Mucosa of stomach (tissue), 1 donor: Measurements from ENCODE around the gene SYNJ2.

Source experiments
- H3K27me3 ChIP-seq: one replicate; pipeline ENCODE4 v1.7.0; 2013; ENCODE audit warnings: mild to moderate bottlenecking, low read length; ENCODE audit not compliant: control insufficient read depth, insufficient read depth
- H3K36me3 ChIP-seq: one replicate; pipeline ENCODE4 v1.7.0; 2013; ENCODE audit warnings: low read length; ENCODE audit not compliant: control insufficient read depth, insufficient read depth
- H3K4me1 ChIP-seq: one replicate; pipeline ENCODE4 v1.7.0; 2013; ENCODE audit warnings: mild to moderate bottlenecking, low read length; ENCODE audit not compliant: control insufficient read depth, insufficient read depth
- H3K4me3 ChIP-seq: one replicate; pipeline ENCODE4 v1.7.0; 2013; ENCODE audit warnings: low read length
- H3K9ac ChIP-seq: one replicate; pipeline ENCODE4 v1.7.0; 2013; ENCODE audit warnings: mild to moderate bottlenecking, low read length, moderate library complexity
- H3K9me3 ChIP-seq: one replicate; pipeline ENCODE4 v1.7.0; 2013; ENCODE audit warnings: mild to moderate bottlenecking, low read length, moderate library complexity; ENCODE audit not compliant: control insufficient read depth
- donor health status: Pancreatic carcinoma.

Gene SYNJ2

DNA sequence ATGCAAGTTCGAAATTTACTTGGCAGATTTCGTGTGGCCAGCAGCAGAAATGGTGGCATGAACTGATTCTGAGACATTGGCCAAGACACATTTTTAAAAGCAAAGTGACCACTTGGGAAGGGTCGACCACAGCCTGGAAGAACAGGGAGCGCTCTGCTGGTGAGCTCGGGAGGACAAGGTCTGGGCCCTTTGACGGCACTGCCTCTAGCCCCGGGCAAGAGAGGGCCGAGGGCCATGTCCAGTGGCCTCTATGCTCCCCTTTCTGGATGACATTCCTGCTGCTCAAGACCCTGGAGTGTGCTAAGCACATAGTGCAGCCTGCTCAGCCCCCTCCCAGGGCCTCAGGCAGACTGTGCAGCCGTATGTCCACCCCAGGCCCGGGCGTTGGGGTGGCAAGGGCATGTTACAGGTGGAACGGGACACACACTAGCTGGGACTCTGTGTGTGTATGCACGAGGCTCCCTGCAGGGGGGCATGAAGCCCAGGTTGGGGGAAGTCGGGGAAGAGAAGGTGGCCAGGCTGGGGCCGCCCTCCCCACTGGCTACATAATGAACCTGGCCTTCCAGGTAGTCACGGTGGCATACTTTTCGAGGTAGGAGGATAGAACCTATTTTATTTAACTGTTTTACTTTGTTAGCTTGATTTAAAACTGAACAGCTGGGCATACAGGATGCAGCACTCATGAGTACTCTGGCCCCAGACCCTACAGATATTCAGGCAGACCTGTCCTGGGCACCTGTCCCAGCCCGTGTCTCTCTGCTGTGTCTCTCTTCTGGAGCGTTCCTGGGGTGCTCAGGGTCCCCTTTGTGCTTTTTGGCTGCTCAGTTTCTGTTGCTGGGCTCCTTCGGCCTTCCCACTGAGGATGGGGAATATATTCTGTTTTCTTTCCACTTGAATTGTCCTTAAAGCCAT, 6.4 kb downstream of the SYNJ2 start:
- H3K9ac ChIP-seq = no peak overlapping the region
- no peaks in the 10 kb centered on the region for H3K36me3 ChIP-seq
- peaks cover 35% of the 10 kb centered on the region for H3K4me1 ChIP-seq
- H3K9me3 ChIP-seq = no peaks in the 10 kb centered on the region
- no peak overlapping the region for H3K4me3 ChIP-seq
- no peaks in the 10 kb centered on the region for H3K27me3 ChIP-seq

DNA sequence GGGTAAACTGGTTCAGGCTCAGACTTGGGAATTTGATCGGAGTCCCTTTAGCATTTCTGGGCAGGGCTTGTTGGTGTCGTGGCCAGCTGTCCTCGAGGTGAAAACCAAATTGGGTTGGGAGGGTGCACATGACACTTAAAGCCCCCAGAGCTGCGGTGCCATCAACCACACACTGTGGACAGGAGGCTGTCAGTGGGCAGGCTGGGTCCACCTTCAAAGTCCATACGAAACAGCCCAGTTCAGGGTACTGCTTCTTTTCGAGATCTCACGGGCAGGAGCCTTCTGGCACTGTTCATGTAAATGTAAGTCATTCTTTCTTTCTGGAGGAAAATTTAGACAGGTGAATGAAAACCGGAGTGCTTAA, 7.0 kb downstream of the SYNJ2 start:
- Histone ChIP-seq H3K4me3 (no peak overlapping the region), H3K9me3 (no peaks in the 10 kb centered on the region), H3K36me3 (no peaks in the 10 kb centered on the region), H3K4me1 (peaks cover 32% of the 10 kb centered on the region), H3K9ac (no peak overlapping the region), H3K27me3 (no peaks in the 10 kb centered on the region)

DNA sequence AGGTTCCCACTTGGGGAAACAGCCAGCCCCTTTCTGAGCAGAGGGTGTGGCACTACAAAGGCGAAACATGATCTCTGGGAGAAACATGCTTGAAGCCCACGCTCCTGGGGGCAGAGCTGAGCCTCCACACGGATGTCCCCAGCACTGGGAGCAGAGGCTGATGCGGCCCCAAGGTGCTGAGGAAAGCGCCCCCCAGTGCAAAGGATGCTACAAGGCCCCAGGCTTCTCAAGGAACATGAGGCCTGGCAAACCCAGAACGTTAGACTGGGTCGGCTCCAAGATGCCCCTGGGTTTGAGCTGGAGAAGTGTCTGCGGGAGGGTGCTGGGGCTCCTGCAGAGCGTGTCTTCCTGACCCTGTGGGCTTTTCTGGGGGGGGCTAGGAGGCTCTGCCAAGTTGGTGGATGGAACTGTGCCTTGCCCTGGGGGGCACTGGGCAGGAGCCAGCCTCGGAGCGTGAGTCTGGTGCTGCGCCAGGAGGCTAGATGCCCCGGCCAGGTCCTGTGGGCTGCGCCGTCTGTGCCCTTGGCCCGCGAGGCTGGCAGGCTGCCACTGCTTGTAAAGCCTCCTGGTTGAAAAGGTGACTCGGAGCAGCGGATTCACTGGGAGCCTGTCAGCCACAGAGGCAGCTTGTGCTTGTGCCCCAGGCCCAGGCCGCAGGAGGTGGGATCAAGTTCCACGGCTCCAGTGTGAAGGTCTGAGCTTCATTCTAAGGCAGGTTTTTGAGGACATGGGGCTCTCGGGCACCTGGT, 8.1 kb downstream of the SYNJ2 start:
- no peaks in the 10 kb centered on the region for H3K9me3 ChIP-seq
- H3K4me3 ChIP-seq = no peak overlapping the region
- no peaks in the 10 kb centered on the region for H3K27me3 ChIP-seq
- H3K4me1 ChIP-seq = peaks cover 39% of the 10 kb centered on the region
- no peaks in the 10 kb centered on the region for H3K36me3 ChIP-seq
- H3K9ac ChIP-seq = peak overlapping the region; percentile 2

DNA sequence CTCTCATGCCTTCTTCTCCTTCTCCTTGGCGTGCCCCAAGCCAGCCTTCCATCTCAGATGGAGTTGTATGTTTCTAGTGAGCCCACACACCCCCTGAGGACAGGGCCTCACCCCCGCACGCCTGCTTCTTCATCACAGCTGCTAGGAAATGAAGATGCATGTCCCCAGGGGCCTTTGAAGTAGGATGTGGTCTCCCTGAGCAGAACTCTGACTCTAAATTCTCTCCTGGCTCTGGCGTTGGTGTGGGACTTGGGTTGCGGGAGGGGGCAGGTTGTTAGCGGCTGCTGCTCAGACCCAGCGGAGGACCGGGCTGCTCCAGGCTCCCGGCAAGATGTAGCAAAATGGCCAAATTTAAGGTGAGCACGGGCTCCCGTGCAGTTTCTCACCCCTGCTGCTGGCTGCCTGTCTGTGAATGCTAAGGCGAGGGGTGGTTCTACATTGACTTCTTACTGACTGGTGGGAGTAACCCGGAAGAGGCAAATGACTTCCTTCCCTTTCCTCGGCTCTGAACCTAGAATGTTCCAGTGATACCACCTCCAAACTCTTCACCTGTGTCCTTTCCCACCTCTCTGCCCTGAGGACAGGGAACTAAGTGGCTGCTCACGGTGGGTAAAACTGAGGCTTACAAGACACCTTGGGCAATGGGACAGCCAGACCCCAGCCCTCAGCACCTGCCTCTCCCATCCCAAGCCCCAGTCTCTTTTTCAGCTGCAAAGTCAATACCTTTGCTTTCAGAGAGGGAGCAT, 8.8 kb downstream of the SYNJ2 start:
- Histone ChIP-seq H3K27me3 (no peaks in the 10 kb centered on the region), H3K4me3 (no peak overlapping the region), H3K9ac (no peak overlapping the region), H3K9me3 (no peaks in the 10 kb centered on the region), H3K4me1 (peaks cover 31% of the 10 kb centered on the region), H3K36me3 (no peaks in the 10 kb centered on the region)

DNA sequence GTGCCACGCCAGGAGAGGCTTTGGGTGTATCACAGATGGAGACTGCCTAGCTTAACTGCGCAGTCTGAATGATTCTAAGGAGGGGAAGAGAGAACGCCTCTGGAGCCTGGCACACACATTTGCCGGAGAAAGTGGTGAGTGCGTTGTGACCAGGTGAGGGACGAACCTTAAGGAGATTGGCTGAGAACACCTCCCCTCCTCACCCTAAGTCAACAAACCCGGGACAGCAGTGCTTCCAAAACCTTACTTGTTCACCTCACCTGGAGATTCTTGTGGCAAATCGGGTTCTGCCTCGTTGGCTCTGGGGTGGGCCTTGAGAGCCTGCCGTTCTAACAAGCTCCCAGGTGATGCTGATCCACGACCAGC, 9.4 kb downstream of the SYNJ2 start:
- H3K9ac ChIP-seq = no peak overlapping the region
- H3K36me3 ChIP-seq = no peaks in the 10 kb centered on the region

DNA sequence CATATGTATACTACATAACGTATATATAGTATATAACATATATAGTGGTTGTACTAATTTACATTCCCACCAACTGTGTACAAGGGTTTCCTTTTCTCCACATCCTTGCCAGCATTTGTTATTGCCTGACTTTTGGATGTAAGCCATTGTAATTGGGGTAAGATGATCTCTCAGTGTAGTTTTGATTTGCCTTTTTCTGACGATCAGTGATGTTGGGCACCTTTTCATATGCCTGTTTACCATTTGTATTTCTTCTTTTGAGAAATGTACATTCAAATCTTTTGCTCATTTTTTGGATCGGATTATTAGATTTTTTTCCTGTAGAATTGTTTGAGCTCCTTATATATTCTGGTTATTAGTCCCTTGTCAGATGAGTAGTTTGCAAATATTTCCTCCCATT, 11.4 kb downstream of the SYNJ2 start:
- H3K4me3 ChIP-seq = no peak overlapping the region
- H3K36me3 ChIP-seq = no peaks in the 10 kb centered on the region
- peaks cover 21% of the 10 kb centered on the region for H3K4me1 ChIP-seq
- H3K9me3 ChIP-seq = no peaks in the 10 kb centered on the region
- H3K27me3 ChIP-seq = no peaks in the 10 kb centered on the region
- no peak overlapping the region for H3K9ac ChIP-seq

More for the DNA sequence above, 9.4 kb downstream of the SYNJ2 start:
- Histone ChIP-seq H3K9me3 (no peaks in the 10 kb centered on the region), H3K27me3 (no peaks in the 10 kb centered on the region), H3K4me3 (no peak overlapping the region), H3K4me1 (peaks cover 26% of the 10 kb centered on the region)

DNA sequence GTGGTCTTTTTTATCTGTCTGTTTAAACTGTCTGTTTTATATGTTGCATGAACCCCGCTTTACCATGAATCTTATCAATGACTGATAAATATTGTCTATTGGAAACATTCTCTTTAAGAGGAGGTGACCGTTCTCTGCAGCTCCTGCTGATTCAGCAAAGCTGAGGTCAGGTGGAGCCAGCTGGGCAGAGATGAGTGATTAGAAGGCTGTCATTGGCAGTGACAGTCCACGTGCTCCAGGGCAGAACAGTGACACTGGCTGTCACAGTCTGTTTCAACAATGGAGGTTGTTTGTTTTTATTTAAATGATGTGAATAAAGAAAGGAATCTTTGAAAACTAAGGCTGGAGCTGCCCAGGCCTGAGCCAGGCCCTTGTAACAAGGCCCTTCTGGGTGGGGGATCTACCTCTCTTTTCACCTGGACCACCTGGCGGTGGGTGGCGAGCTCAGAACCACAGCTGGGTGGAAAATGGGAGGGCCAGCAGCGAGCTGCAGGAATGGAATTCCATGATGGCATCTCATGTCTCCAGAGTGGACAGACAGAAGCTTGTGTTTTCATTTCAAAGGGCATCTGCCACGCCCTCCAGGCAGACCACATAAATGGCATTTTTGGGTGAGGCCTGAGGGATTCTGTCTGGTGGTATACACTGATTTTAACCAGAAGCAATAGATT, 12.6 kb downstream of the SYNJ2 start:
- no peaks in the 10 kb centered on the region for H3K27me3 ChIP-seq
- H3K4me1 ChIP-seq = peaks cover 18% of the 10 kb centered on the region
- H3K9ac ChIP-seq = no peak overlapping the region
- no peaks in the 10 kb centered on the region for H3K36me3 ChIP-seq
- no peak overlapping the region for H3K4me3 ChIP-seq
- H3K9me3 ChIP-seq = no peaks in the 10 kb centered on the region

DNA sequence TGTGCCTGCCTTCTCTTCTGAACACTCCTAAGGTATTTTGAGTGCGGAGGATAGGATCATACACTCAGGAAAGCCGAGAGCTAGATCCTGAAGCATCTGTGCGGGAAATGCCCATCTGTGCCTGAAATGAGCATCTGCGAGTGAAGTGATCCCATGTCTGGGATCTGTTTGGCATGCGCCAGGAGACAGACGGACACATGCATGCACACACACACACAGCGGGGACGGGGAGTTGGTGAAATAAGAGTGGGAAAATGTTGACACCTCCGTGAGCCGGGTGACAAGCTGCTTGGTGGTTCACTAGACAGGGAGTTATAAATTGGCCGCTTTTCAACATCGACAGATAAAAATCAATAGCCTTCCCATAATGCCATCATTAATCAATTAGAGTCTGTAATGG, 13.8 kb downstream of the SYNJ2 start:
- no peaks in the 10 kb centered on the region for H3K36me3 ChIP-seq
- no peak overlapping the region for H3K9ac ChIP-seq
- no peak overlapping the region for H3K4me3 ChIP-seq
- H3K4me1 ChIP-seq = peaks cover 10% of the 10 kb centered on the region
- H3K9me3 ChIP-seq = no peaks in the 10 kb centered on the region
- no peaks in the 10 kb centered on the region for H3K27me3 ChIP-seq

DNA sequence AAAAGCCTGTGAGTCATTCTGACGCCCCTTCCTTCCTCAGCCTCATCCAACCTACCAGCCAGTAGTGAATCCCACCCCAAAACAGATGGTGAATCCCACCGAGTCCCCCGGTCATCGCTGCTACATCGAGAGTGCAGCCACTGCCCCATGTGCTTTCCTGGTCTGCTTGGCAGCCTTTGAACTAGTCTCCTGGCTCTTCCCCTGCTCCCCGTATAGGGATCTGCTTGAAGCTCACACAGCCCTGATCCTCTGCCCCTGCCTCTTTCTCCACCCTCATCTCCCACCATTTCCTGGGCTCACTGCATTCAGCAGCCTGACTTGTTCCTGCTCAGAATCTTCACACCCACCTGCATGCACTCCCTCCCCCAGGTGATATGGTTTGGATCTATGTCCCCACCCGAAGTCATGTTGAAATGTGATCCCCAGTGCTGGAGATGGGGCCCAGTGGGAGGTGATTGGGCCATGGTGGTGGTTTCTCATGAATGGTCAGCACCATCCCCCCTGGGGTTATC, 14.6 kb downstream of the SYNJ2 start:
- peaks cover 10% of the 10 kb centered on the region for H3K4me1 ChIP-seq

DNA sequence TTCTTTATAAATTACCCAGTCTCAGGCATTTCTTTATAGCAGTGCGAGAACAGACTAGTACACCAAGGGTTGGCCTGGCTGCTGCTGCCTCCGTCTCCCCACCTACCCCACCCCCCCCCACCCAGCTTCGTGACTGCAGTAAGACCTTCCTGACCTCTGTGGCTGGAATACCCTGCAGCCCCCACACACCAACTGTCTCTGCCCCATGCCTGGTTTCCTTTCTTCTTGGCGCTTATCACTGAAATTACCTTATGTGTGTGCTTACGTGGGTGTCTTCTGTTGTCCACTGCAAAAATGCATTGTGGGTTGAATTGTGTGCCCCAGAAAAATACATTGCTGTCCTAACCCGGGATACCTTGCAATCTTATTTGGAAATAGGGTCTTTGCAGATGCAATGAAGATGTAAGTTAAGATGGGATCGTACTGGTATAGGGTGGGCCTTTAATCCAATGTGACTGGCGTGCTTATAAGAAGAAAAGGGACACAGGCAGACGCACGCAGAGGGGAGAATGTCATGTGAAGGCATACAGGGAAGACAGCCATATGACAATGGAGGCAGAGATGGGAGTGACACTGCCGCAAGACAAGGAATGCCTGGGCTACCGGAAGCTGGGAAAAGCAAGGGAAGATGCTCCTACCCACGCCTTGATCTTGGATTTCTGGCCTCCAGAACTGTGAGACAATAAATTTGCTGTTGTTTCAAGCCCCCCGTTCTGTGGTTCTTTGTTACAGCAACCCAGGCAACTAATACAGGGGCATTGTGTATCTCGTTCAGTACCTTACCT, 15.4 kb downstream of the SYNJ2 start:
- H3K4me1 ChIP-seq = peaks cover 16% of the 10 kb centered on the region
- H3K4me3 ChIP-seq = no peak overlapping the region
- no peaks in the 10 kb centered on the region for H3K36me3 ChIP-seq
- H3K9ac ChIP-seq = no peak overlapping the region
- H3K27me3 ChIP-seq = no peaks in the 10 kb centered on the region
- no peaks in the 10 kb centered on the region for H3K9me3 ChIP-seq

More for the DNA sequence above, 14.6 kb downstream of the SYNJ2 start:
- H3K36me3 ChIP-seq = no peaks in the 10 kb centered on the region
- no peaks in the 10 kb centered on the region for H3K27me3 ChIP-seq
- H3K9ac ChIP-seq = no peak overlapping the region
- H3K4me3 ChIP-seq = no peak overlapping the region
- no peaks in the 10 kb centered on the region for H3K9me3 ChIP-seq
